Caco-2 (cell line): Measurements from ENCODE around the gene MARK2. TPM values are rescaled to one million over a fixed set of nuclear protein-coding genes. Genes with fewer than 3 reads are reported as not detected.

Experiments used
- BruUV-seq: library from RNA; stranded (reverse); fragments of 400-500 nt; replicated peaks from 2 replicates; lab custom pipeline; 2021; lab: Mats Ljungman, UMichigan
- CTCF ChIA-PET: fragments of 300-600 bp; sonication (Branson Sonifier 250); formaldehyde crosslinking; loops from one replicate; lab custom pipeline; 2022; ENCODE audit warnings: antibody characterized with exemption; lab: Charles Lee
- POLR2A ChIA-PET: fragments of 300-600 bp; sonication (Branson Sonifier 250); formaldehyde crosslinking; loops from one replicate; lab custom pipeline; 2022; ENCODE audit warnings: antibody characterized with exemption; lab: Charles Lee
- DNase-seq, 2 experiments: peaks; one replicate each; pipeline versions ENCODE4 v3.0.0 to v3.0.0-alpha.2; 2020 to 2022
- H3K27me3 ChIP-seq: replicated peaks from 2 replicates; pipeline ENCODE4 v1.6.0; 2011; ENCODE audit warnings: low read length; ENCODE audit not compliant: control insufficient read depth, insufficient read depth
- H3K36me3 ChIP-seq: 2 replicates; pipeline ENCODE4 v1.5.1; 2011; ENCODE audit warnings: low read length; ENCODE audit not compliant: control insufficient read depth, insufficient read depth
- H3K4me1 ChIP-seq: fragments of 250-450 bp; sonication (Bioruptor Pico); 2 replicates; pipeline ENCODE4 v1.5.1; 2020; ENCODE audit warnings: mild to moderate bottlenecking
- H3K4me3 ChIP-seq: 2 replicates; pipeline ENCODE4 v1.5.1; 2011; ENCODE audit warnings: low read depth, mild to moderate bottlenecking, control low read depth, low read length
- H3K9me3 ChIP-seq: fragments of 250-450 bp; sonication (Bioruptor Pico); 2 replicates; pipeline ENCODE4 v1.5.1; 2020; ENCODE audit warnings: mild to moderate bottlenecking, moderate library complexity
- H3K27ac Mint-ChIP-seq: one replicate; pipeline ENCODE4 v1.8.0; 2022; ENCODE audit warnings: mixed read lengths; ENCODE audit not compliant: unreplicated experiment
- H3K27me3 Mint-ChIP-seq: one replicate; pipeline ENCODE4 v1.8.0; 2022; ENCODE audit warnings: mixed read lengths; ENCODE audit not compliant: insufficient read depth, unreplicated experiment
- H3K36me3 Mint-ChIP-seq: one replicate; pipeline ENCODE4 v1.8.0; 2022; ENCODE audit warnings: mild to moderate bottlenecking, mixed read lengths; ENCODE audit not compliant: insufficient read depth, unreplicated experiment
- H3K4me1 Mint-ChIP-seq: one replicate; pipeline ENCODE4 v1.8.0; 2022; ENCODE audit warnings: low read depth, mixed read lengths; ENCODE audit not compliant: unreplicated experiment
- H3K4me3 Mint-ChIP-seq: one replicate; pipeline ENCODE4 v1.8.0; 2022; ENCODE audit warnings: mild to moderate bottlenecking, moderate library complexity, mixed read lengths; ENCODE audit not compliant: unreplicated experiment
- H3K9me3 Mint-ChIP-seq: one replicate; pipeline ENCODE4 v1.8.0; 2022; ENCODE audit warnings: mixed read lengths; ENCODE audit not compliant: unreplicated experiment
- intact Hi-C: fragments of 100-400 bp; cut with micrococcal nuclease; formaldehyde crosslinking; loops from one replicate; pipeline ENCODE4 v1.10.0; 2022; ENCODE audit not compliant: unreplicated experiment
- total RNA-seq: library from RNA; stranded (reverse); gene quantifications from 2 replicates; pipeline ENCODE4 v1.2.3, GENCODE V29; 2022
- TF ChIP-seq, protein P1 (sequence below), 2 experiments: fragments of 200-600 bp in 1 of 2; IDR thresholded peaks; 1 replicate in 1 of 2; 2 replicates in 1 of 2; pipeline versions ENCODE4 v1.5.1 to v1.8.0; 2011 to 2022; ENCODE audit warnings: antibody characterized with exemption in 1 of 2, control low read depth in 1 of 2, inconsistent platforms in 1 of 2, low read depth in 1 of 2, low read length in 1 of 2, mild to moderate bottlenecking in 1 of 2, moderate library complexity in 1 of 2; ENCODE audit not compliant: insufficient read depth in 1 of 2, severe bottlenecking in 1 of 2, unreplicated experiment in 1 of 2

MARK2 gene
- total RNA-seq, 1 experiment from 2014 or later: 63.5 TPM

DNA sequence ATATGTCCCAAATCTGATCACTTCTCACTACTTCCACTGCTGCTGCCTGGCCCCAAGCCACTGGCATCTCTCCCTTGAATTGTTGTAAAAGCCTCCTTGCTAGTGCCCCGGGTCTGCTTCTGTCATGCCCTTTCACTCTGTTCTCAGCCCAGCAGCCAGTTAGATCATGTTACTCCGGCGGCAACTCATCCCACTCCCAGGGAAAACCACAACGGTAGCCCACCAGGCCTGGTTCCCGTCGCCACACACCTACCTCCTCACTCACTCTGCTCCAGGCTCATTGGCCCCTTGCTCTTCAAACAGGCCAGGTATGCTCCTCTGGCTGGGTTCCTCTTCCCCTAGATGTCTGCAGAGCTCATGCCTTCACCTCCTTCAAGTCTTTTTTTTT, 3.8 kb upstream of the MARK2 start:
- no peak overlapping the region for H3K27ac Mint-ChIP-seq
- Histone ChIP-seq H3K4me1 (peaks cover 10% of the 10 kb centered on the region), H3K27me3 (no peaks in the 10 kb centered on the region), H3K9me3 (no peaks in the 10 kb centered on the region), H3K4me3 (no peak overlapping the region), H3K36me3 (no peaks in the 10 kb centered on the region)
- intact Hi-C loops: loop anchor here (5.0 kb wide), 1 partner anchor 312 kb away; no protein-coding TSS in a partner anchor
- peaks cover 10% of the 10 kb centered on the region for H3K36me3 Mint-ChIP-seq
- H3K27me3 Mint-ChIP-seq: no peaks in the 10 kb centered on the region
- peaks cover 16% of the 10 kb centered on the region for H3K4me1 Mint-ChIP-seq
- ChIA-PET CTCF (interaction anchor here (0.5 to 5.4 kb wide), 5 partner anchors 30 to 139 kb away, joined by 3 to 67 read pairs (median 6); partner anchors contain the start of gene COX8A), POLR2A (no interaction called here)
- BruUV-seq: no TSS peak
- H3K9me3 Mint-ChIP-seq: no peaks in the 10 kb centered on the region
- no peak overlapping the region for H3K4me3 Mint-ChIP-seq
- DNase-seq: no peak
- TF ChIP-seq, protein P1, sequence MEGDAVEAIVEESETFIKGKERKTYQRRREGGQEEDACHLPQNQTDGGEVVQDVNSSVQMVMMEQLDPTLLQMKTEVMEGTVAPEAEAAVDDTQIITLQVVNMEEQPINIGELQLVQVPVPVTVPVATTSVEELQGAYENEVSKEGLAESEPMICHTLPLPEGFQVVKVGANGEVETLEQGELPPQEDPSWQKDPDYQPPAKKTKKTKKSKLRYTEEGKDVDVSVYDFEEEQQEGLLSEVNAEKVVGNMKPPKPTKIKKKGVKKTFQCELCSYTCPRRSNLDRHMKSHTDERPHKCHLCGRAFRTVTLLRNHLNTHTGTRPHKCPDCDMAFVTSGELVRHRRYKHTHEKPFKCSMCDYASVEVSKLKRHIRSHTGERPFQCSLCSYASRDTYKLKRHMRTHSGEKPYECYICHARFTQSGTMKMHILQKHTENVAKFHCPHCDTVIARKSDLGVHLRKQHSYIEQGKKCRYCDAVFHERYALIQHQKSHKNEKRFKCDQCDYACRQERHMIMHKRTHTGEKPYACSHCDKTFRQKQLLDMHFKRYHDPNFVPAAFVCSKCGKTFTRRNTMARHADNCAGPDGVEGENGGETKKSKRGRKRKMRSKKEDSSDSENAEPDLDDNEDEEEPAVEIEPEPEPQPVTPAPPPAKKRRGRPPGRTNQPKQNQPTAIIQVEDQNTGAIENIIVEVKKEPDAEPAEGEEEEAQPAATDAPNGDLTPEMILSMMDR (IDR thresholded peaks at IDR 0.05; ENCODE audit: insufficient read depth in 1 of 2, low read depth in 1 of 2, low read length in 1 of 2, severe bottlenecking in 1 of 2, unreplicated experiment in 1 of 2): no peak

DNA sequence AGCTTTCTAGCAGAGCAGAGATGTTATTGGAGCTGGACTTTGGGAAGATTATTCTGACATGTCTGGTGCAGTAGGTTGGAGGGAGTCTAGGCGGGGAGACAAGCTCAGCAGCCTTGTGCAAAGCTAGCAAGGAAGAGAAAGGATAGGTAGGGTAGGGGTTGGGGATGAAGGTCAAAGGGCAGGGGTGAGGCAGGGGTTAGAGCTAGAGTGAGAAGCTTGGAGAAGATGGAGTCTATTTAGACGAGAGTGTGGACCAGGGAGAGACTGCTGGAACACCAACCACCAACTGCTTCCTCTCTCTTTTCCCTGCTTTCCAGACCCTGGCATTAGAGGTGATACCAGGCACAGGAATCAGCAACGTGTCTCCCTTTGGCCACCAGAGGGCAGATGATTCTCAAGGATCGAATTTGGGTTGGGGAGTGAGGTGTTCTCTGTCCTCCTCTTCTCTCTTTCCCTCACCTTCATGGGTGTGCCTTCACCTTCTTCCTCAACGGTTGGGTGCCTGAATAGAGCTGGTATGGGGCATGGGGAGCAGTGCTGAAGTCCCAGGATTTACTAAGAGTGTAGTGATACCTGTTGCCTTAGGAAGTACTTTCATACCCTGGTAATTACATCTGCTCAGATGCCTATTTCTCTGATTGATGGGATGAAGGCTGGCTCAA, 1.8 kb upstream of the MARK2 start:
- TF ChIP-seq, protein P1 (IDR thresholded peaks at IDR 0.05; ENCODE audit: insufficient read depth in 1 of 2, low read depth in 1 of 2, low read length in 1 of 2, severe bottlenecking in 1 of 2, unreplicated experiment in 1 of 2): peak; percentile 89 to 91
- H3K4me1 ChIP-seq: peaks cover 29% of the 10 kb centered on the region
- Mint-ChIP-seq H3K27me3 (no peaks in the 10 kb centered on the region), H3K4me3 (peak overlapping the region; percentile 56), H3K9me3 (no peaks in the 10 kb centered on the region), H3K4me1 (peaks cover 35% of the 10 kb centered on the region), H3K27ac (no peak overlapping the region), H3K36me3 (peaks cover 11% of the 10 kb centered on the region)
- POLR2A ChIA-PET: no interaction called here
- no peak overlapping the region for H3K4me3 ChIP-seq
- H3K9me3 ChIP-seq: no peaks in the 10 kb centered on the region
- CTCF ChIA-PET: interaction anchor here (0.9 to 5.4 kb wide), 8 partner anchors 35 to 312 kb away, joined by 3 to 67 read pairs (median 4); partner anchors contain the start of genes COX8A and RCOR2
- H3K36me3 ChIP-seq: no peaks in the 10 kb centered on the region
- intact Hi-C loops: loop anchor here (1.0 to 5.0 kb wide), 4 partner anchors 35 to 310 kb away; no protein-coding TSS in a partner anchor
- DNase-seq: peak; percentile 86 to 87
- no peaks in the 10 kb centered on the region for H3K27me3 ChIP-seq
- BruUV-seq: no TSS peak

DNA sequence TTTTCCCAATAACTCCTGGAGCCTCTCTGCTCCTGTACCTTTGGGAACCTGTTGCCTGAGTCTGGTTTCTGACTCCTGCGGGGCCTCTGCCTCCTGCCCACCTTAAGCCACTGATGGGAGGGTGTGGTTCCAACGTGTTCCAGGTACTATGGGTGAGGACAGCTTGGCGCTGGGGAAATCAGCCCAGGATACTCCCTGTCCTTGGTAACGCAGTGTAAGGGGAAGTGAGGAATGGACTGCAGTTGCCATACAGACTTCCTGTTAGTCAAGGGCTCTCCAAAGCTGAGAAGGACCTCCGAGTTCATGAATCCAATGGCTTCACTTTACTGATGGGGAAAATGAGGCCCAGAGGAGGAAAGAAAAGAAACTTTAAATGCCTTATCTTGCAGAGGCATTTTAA, 1.2 kb upstream of the MARK2 start:
- Mint-ChIP-seq H3K36me3 (peaks cover 14% of the 10 kb centered on the region), H3K27me3 (no peaks in the 10 kb centered on the region), H3K4me1 (peaks cover 38% of the 10 kb centered on the region), H3K4me3 (peak overlapping the region; percentile 94), H3K9me3 (no peaks in the 10 kb centered on the region), H3K27ac (no peak overlapping the region)
- ChIA-PET POLR2A (no interaction called here), CTCF (interaction anchor here (1.0 to 5.4 kb wide), 5 partner anchors 35 to 137 kb away, joined by 5 to 67 read pairs (median 8); partner anchors contain the start of genes COX8A and ZFTA)
- BruUV-seq: no TSS peak
- TF ChIP-seq, protein P1 (IDR thresholded peaks at IDR 0.05; ENCODE audit: insufficient read depth in 1 of 2, low read depth in 1 of 2, low read length in 1 of 2, severe bottlenecking in 1 of 2, unreplicated experiment in 1 of 2): no peak
- intact Hi-C loops: loop anchor here (1.0 to 5.0 kb wide), 7 partner anchors 19 to 310 kb away; no protein-coding TSS in a partner anchor
- Histone ChIP-seq H3K4me1 (peaks cover 35% of the 10 kb centered on the region), H3K4me3 (no peak overlapping the region), H3K36me3 (no peaks in the 10 kb centered on the region), H3K9me3 (no peaks in the 10 kb centered on the region), H3K27me3 (no peaks in the 10 kb centered on the region)
- DNase-seq: no peak
